HG03432 (cell line): ENCODE measurements around the gene DRC7.
"Not testable (repeated sequence)": the region's sequence is repeated elsewhere in the genome, so short reads cannot be mapped to it uniquely, and the experiment has no call there.

Experiments
- ATAC-seq: cut with Tn5 transposase; IDR thresholded peaks from one replicate; pipeline ENCODE4 v1.9.1; 2021; ENCODE audit warnings: mild to moderate bottlenecking, moderate library complexity; ENCODE audit not compliant: unreplicated experiment

Gene DRC7

GRCh38 chr16:57778658-57779057 is 84.1 kb downstream of the DRC7 start:
- no peak for ATAC-seq

GRCh38 chr16:57779836-57780235 is 85.2 kb downstream of the DRC7 start:
- ATAC-seq: not testable (repeated sequence)

GRCh38 chr16:57781349-57781740 is 86.7 kb downstream of the DRC7 start:
- no peak for ATAC-seq
